Activated CD8-positive, alpha-beta memory T cell treated with anti-CD3 and anti-CD28 coated beads, Interleukin-2, amount 50 U/mL, for 24 hours (primary cell): ENCODE results near the gene RIC3.

Experiments
- DNase-seq: peaks from one replicate; pipeline ENCODE4 v3.0.0-alpha.2; 2020; ENCODE audit errors: extremely low read depth

The RIC3 gene

GRCh38 chr11:8087185-8087584 lies 81.6 kb downstream of the RIC3 start:
- no peak for DNase-seq

DNA sequence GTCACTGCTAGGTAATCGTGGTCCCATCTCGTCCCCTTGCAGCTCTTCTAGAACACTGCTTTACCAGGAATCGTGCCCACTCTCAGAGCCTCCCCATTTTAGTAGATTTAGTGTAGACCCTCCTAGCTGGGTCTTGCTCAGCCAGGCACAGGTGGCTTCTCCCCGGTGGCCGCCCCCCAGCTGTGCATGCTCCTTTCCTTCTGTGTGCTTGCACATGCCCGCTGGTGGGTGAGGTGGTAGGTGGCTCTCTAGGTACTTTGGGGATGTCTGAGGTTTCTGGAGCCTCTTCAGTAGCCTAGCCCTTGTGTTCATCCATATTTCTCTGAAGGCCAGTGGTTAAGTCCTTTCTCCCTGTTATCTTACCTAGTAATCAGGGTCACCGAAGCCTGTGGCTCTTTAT lies 82.3 kb downstream of the RIC3 start:
- no peak for DNase-seq

DNA sequence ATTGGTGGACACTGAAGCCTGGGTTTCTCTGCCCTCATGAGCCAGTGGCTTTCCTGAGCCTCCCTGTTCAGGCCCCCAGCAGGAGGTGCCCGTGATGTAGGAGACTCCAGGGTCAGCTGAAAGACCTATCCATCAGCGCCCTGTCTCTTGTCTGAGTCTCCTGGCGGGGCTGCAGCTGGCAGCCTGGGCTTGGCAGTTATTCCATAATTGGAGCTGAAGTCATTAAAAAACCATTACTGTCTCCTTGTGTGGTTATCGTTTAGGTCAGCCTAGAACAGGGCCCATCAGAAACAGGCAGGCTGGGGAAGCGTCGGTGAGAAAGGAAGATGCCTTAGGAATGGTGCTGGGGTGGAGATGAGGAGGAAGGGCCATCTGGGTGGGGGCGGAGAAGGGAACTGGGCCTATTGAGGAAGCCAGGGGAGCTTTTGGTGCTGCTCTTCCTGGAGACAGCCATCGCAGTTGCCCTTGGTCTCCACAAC lies 82.8 kb downstream of the RIC3 start:
- DNase-seq, result no peak

DNA sequence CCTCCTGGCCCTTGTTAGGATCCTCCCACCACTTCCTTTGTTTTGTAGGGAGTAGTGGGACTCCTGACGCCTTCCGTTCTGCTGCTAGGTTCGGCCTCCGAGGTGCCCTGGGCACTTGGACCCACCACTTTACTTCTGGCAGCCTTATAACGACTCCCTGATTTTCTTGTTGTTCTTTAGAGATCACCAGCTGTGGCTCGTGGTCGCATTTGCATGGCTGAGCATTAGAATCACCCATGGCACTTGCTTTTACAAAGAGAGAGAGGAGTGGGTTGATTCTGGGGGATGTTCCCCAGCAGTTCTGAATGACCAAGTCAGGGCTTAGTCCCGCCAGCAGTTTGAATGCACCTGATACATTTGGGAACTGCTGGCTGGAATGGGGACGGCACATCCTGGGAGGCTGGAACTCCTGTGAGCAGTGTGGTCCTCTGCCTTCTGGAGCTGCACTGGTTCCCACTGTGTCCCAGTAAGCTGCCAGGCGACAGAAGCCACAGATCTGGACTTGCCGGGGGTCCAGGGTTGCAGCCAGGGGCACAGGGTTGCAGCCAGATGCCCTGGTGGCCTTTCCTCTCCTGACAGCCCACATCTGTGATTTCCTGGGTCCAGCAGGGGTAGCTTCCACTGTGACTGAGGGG lies 83.7 kb downstream of the RIC3 start:
- DNase-seq, result no peak

DNA sequence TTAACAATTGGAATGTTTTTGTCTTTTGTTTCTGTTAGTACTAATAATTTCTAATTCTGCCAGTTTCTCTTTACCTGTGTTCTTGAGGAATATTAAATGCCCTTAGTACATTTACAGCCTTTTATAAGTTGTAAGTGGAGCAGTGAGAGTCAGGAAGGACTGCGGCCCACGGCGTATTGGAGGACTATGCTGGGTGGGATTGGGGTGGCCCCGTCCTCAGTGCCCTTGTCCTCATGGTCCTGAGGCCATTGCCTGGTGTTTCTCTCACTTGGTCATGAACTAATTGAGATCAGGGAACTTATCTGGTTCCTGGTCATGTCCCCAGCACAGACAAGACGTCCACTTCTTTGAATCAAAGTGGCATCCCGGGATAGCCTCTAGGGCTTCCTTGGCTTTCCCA lies 84.5 kb downstream of the RIC3 start:
- DNase-seq, result no peak

- DNase-seq, result no peak
Observed at GRCh38 chr11:8083871-8084281, 84.9 kb downstream of the RIC3 start.

- DNase-seq, result no peak
Observed at GRCh38 chr11:8083088-8083395, 85.8 kb downstream of the RIC3 start.

GRCh38 chr11:8082391-8083087 lies 86.3 kb downstream of the RIC3 start:
- DNase-seq, result no peak

DNA sequence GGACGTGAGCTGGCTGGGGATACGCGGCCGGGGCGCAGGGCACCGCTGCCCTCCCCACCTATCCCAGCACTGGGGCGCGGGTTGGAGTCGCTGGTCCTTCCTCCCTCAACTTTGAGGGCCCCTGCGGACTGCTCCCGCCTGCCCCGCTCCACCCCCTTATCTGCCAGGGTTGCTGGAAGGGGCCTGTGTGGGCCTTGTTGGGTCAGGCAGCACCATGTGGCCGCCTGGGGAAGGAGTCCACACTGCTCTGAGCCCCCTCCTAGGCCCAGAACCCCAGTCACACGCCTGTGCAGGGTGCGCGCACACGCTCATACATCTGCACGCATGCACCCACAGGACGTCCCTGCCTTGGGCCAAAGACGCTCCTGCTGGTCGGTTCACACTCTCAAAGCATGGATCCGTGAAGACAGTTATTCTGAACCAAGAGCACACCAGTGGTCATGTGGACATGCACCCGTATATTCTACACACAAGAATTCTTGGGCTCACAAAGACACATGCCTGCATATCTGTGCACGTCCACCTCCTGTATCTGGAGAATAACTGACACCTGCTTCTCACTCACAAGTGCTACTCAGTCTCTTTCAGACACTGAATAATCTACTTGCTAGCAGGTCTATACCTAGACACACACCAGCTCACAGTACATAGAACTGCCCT lies 87.1 kb downstream of the RIC3 start:
- no peak for DNase-seq

DNA sequence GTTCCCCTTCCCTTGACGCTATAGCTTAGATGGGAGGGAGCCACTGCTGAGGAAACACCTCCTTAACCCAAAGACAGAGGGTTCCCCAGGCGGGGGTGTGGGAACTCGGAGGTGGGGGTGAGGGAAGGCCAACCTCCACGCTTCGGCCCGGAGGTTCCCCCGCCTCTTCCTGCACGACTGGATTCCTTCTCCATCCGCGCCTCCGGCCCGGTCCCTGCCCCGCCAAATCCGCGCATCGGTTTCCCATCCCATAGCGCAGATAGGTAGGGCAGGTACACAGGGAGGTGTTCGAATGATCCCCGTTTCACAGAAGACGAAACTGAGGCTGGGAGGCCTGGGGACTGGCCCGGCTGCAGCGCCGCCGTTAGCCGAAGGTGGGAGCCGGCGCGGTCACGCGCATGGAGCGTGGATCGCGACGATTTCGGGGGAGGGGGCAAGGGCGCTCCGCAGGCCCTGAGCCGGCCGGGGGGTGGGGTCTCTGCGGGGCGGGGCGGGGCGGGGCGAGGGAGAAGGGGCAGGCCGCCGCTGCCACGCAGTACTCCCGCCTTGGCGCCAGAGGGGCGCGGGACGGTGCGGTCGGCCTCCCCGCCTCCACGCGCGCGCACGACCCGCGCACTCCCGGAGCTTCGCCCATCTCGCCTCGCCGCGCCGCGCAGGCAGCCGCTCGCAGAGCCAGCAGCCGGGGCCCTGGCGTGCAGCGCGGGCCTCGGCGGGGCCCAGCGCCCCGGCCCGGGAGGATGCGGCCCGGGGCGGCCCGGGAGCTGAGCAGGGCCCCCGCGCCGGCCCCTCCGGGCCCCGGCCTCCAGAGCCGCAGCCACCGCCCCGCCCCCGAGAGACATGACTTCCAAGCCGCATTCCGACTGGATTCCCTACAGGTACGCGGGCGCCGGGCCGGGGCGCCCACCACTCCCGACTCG lies 87.9 kb downstream of the RIC3 start, which contains the start of gene TUB:
TUB (plus strand) TSS at position 538 of the 917 bp plus-strand sequence; CDS start at position 838, 300 bp downstream.
- DNase-seq, result no peak

DNA sequence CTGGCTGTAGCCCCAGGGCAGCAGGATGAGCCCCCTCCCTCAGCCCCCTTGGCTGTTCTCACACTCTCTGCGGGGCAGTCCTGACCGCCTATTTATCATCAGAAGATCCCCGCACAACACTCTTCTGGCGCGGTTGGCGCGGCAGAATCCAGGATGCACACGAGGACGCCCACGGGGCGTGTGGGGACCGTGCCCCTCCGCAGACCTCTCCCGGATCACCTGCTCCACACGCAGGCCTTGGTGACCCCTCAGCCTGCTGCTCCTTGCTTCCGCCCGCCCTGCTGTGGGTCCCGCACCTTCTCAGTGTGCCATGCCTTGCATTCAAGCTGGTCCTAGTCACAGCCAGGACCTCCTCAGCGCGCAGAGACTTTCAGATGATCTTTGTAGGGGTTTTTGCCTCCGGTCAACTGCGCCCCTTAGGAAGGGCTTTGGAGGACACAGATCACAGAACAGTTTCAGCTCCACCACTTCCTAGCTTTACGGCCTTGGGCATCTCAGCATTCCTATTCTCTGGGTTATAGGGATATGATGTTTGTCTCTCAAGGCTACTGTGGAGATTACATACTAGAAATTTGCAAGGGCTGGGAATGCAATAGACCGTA lies 88.7 kb downstream of the RIC3 start:
- no peak for DNase-seq

DNA sequence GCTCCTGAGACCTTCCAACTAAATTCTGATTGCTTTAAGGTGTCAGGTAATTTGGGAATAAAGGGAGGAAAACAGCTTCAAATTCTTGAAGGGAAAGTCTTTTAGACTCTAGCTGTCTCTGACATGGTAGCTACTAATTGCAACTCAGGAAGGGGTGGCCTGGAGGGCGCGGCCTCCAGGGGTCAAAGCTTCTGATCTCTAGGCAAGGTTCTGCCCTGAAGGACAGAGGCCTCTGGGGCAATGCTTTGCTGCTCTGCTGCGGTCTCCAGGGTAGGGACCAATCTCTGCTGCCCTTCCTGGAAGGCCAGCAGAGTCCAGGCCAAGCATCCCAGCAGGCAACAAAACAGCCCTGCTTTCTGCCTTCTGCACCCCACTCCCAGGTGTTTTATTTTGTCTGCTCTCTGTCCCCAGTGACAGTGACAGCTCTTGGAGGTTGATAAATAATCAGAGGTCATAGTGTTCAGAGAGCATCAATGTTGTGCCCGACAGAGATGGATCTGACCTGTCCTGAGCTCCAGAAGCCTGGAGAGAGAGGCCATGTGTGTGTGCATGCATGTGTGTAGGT lies 89.6 kb downstream of the RIC3 start:
- no peak for DNase-seq

GRCh38 chr11:8075119-8075726 lies 93.6 kb downstream of the RIC3 start:
- no peak for DNase-seq

DNA sequence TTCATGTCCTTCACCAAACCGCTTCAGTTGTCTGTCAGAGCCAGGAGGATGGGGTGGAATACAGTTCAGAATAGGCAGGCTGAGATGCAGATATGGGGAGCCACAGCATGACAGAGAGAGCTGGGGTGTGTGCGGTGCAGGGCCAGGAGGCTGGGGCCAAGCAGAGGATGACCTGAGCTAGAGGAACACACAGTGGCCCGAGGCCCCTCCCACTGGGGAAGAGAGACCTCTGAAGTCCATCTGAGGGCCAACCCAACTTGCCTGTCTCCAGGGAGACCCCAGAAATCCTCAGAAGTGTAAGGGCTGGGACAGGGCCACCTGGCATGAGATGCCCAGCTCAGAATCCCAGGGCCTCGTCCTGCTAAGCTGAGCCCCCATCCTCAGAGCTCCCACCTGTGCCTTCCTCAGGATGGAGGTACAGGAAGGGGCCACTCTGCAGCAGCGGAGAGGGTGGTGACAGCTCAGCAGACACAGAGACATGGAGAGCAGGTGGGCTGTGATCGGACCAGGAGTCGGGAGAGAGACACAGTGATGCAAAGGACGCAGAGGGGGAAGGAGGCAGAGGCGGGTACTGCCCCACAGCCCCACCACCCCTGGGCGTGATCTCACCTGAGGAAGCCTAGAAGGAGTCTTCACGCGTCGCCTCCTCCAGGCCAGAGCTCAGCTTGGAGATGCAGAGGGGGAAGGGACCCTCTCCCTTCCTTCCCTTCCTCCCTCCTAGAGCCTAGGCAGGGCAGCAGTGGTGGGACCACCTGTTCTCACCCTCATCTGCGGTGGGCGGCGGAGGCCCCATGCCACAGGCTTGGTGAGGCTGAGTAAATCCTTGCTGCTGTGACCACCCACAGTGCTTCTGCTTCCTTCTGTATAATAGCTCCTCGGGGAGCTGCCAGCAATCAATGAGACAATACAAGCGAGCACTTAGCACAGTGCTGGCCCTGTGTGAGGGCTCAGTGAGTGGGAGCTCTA lies 96.9 kb downstream of the RIC3 start:
- DNase-seq, result no peak

GRCh38 chr11:8070417-8071115 lies 98.3 kb downstream of the RIC3 start:
- no peak for DNase-seq

DNA sequence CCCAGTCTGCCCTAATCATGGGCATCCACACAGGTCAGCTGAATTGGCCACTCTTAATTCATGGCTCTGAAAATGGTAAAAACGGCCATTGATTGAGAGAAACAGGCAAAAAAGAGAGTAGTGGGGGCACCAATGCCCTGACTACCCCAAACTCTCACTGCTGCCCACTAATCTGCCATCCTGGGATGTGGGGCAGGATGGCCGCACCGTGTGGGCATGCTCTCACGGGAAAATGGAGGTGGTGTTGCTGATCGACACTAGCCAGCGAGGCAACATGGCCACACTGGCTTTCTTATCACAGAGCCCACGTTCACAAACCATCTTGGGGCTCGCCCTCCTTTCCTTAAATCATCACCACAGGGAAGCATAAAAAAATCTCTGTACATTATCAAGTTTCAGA lies 99.1 kb downstream of the RIC3 start:
- DNase-seq, result no peak

- DNase-seq, result no peak
Observed at GRCh38 chr11:8068605-8069221, 100.1 kb downstream of the RIC3 start.

GRCh38 chr11:8067929-8068575 lies 100.8 kb downstream of the RIC3 start:
- DNase-seq, result no peak
